H9 (cell line): ENCODE data around the gene ITSN1. TPM values are rescaled to one million over a fixed set of nuclear protein-coding genes. Genes with fewer than 3 reads are reported as not detected.

Experiments used
- DNase-seq: peaks from one replicate; pipeline ENCODE4 v3.0.0-alpha.2; 2017
- H2AFZ ChIP-seq: one replicate; pipeline ENCODE4 v1.6.1; 2013; ENCODE audit warnings: mild to moderate bottlenecking, low read length, control low read depth, moderate library complexity
- H2AK5ac ChIP-seq: 2 replicates; pipeline ENCODE4 v1.6.1; 2013; ENCODE audit warnings: low read length, control low read depth, mixed read lengths; ENCODE audit not compliant: insufficient read length
- H2BK120ac ChIP-seq: one replicate; pipeline ENCODE4 v1.6.1; 2013; ENCODE audit warnings: low read depth, mild to moderate bottlenecking, low read length, control low read depth, inconsistent platforms; ENCODE audit not compliant: poor library complexity, severe bottlenecking
- H2BK12ac ChIP-seq: 2 replicates; pipeline ENCODE4 v1.6.1; 2013; ENCODE audit warnings: low read length, control low read depth, mixed read lengths, low read depth; ENCODE audit not compliant: insufficient read length
- H2BK15ac ChIP-seq: 2 replicates; pipeline ENCODE4 v1.6.1; 2013; ENCODE audit warnings: low read depth, low read length, control low read depth
- H2BK20ac ChIP-seq: one replicate; pipeline ENCODE4 v1.6.1; 2013; ENCODE audit warnings: low read depth, mild to moderate bottlenecking, low read length, control low read depth, inconsistent platforms; ENCODE audit not compliant: poor library complexity, severe bottlenecking
- H2BK5ac ChIP-seq: 2 replicates; pipeline ENCODE4 v1.6.1; 2013; ENCODE audit warnings: low read length, control low read depth, mixed read lengths; ENCODE audit not compliant: insufficient read length
- H3K14ac ChIP-seq: 2 replicates; pipeline ENCODE4 v1.6.1; 2013; ENCODE audit warnings: low read length, control low read depth; ENCODE audit not compliant: insufficient read depth
- H3K18ac ChIP-seq: 2 replicates; pipeline ENCODE4 v1.6.1; 2013; ENCODE audit warnings: low read depth, mild to moderate bottlenecking, mixed read lengths, low read length, control low read depth; ENCODE audit not compliant: insufficient read length
- H3K23ac ChIP-seq: 2 replicates; pipeline ENCODE4 v1.6.1; 2013; ENCODE audit warnings: low read length, control low read depth, mixed read lengths, low read depth; ENCODE audit not compliant: insufficient read length
- H3K23me2 ChIP-seq: 2 replicates; pipeline ENCODE4 v1.6.1; 2013; ENCODE audit warnings: low read depth, mild to moderate bottlenecking, mixed read lengths, low read length, control low read depth; ENCODE audit not compliant: insufficient read length, poor library complexity, severe bottlenecking
- H3K27ac ChIP-seq: 2 replicates; pipeline ENCODE4 v1.5.1; 2013; ENCODE audit warnings: low read length, control low read depth, mixed read lengths, low read depth; ENCODE audit not compliant: insufficient read length
- H3K27me3 ChIP-seq: 2 replicates; pipeline ENCODE4 v1.6.1; 2013; ENCODE audit warnings: low read length, control low read depth, inconsistent platforms; ENCODE audit not compliant: insufficient read depth
- H3K4ac ChIP-seq: 2 replicates; pipeline ENCODE4 v1.6.1; 2013; ENCODE audit warnings: low read depth, mild to moderate bottlenecking, control low read depth, inconsistent platforms, low read length, moderate library complexity
- H3K4me1 ChIP-seq: 2 replicates; pipeline ENCODE4 v1.6.1; 2013; ENCODE audit warnings: low read length, control low read depth, inconsistent platforms; ENCODE audit not compliant: insufficient read depth
- H3K4me2 ChIP-seq: 2 replicates; pipeline ENCODE4 v1.6.1; 2013; ENCODE audit warnings: low read length, control low read depth, mixed read lengths; ENCODE audit not compliant: insufficient read length, insufficient read depth
- H3K56ac ChIP-seq: 2 replicates; pipeline ENCODE4 v1.6.1; 2013; ENCODE audit warnings: low read depth, mild to moderate bottlenecking, mixed read lengths, low read length, control low read depth; ENCODE audit not compliant: insufficient read length
- H3K79me1 ChIP-seq: 2 replicates; pipeline ENCODE4 v1.6.1; 2013; ENCODE audit warnings: low read depth, mild to moderate bottlenecking, moderate library complexity, low read length, control low read depth, inconsistent platforms; ENCODE audit not compliant: insufficient read depth, poor library complexity, severe bottlenecking
- H3K79me2 ChIP-seq: 2 replicates; pipeline ENCODE4 v1.6.1; 2013; ENCODE audit warnings: low read length, control low read depth, inconsistent platforms; ENCODE audit not compliant: insufficient read depth
- H3K9ac ChIP-seq: 2 replicates; pipeline ENCODE4 v1.6.1; 2013; ENCODE audit warnings: low read length, control low read depth, mixed read lengths; ENCODE audit not compliant: insufficient read length; ENCODE audit errors: extremely low read depth
- H3K9me3 ChIP-seq: one replicate; pipeline ENCODE4 v1.6.1; 2013; ENCODE audit warnings: low read depth, low read length, inconsistent platforms; ENCODE audit not compliant: control insufficient read depth
- H3T11ph ChIP-seq: one replicate; pipeline ENCODE4 v1.6.1; 2013; ENCODE audit warnings: mild to moderate bottlenecking, low read length, control low read depth, inconsistent platforms
- H4K20me1 ChIP-seq: one replicate; pipeline ENCODE4 v1.6.1; 2013; ENCODE audit not compliant: control insufficient read depth, insufficient read length, insufficient read depth
- H4K5ac ChIP-seq: 2 replicates; pipeline ENCODE4 v1.6.1; 2013; ENCODE audit warnings: low read depth, mild to moderate bottlenecking, mixed read lengths, low read length, control low read depth; ENCODE audit not compliant: insufficient read length
- H4K8ac ChIP-seq: replicated peaks from 2 replicates; pipeline ENCODE4 v1.6.1; 2013; ENCODE audit warnings: low read length, control low read depth, mixed read lengths, low read depth; ENCODE audit not compliant: insufficient read length
- H4K91ac ChIP-seq: 2 replicates; pipeline ENCODE4 v1.6.1; 2013; ENCODE audit warnings: low read depth, mild to moderate bottlenecking, moderate library complexity, mixed read lengths, low read length, control low read depth; ENCODE audit not compliant: insufficient read length
- H3K27ac Mint-ChIP-seq, 3 experiments: 2 replicates in 2 of 3; 3 replicates in 1 of 3; pipeline ENCODE4 v1.8.0; 2020 to 2021; ENCODE audit warnings: mixed read lengths in 3 of 3, mild to moderate bottlenecking in 1 of 3, moderate library complexity in 1 of 3
- H3K27me3 Mint-ChIP-seq: 2 replicates; pipeline ENCODE4 v1.8.0; 2021; ENCODE audit warnings: low read depth, mild to moderate bottlenecking, moderate library complexity, mixed read lengths
- H3K36me3 Mint-ChIP-seq, 3 experiments: 2 replicates in 2 of 3; 3 replicates in 1 of 3; pipeline ENCODE4 v1.8.0; 2020 to 2021; ENCODE audit warnings: low read depth in 3 of 3, mixed read lengths in 3 of 3; ENCODE audit not compliant: insufficient read depth in 1 of 3
- H3K4me1 Mint-ChIP-seq, 2 experiments: 2 replicates each; pipeline ENCODE4 v1.8.0; 2020; ENCODE audit warnings: mixed read lengths in 2 of 2
- H3K4me3 Mint-ChIP-seq, 2 experiments: 2 replicates in 1 of 2; 3 replicates in 1 of 2; pipeline ENCODE4 v1.8.0; 2020 to 2021; ENCODE audit warnings: mild to moderate bottlenecking in 2 of 2, mixed read lengths in 2 of 2, moderate library complexity in 1 of 2
- H3K9me3 Mint-ChIP-seq, 2 experiments: 2 replicates in 1 of 2; 3 replicates in 1 of 2; pipeline ENCODE4 v1.8.0; 2020; ENCODE audit warnings: mild to moderate bottlenecking in 2 of 2, mixed read lengths in 2 of 2, moderate library complexity in 1 of 2
- WGBS: extraction: QIAGEN DNeasy Blood & Tissue Kit; methylation state at CpG from one replicate; pipeline ENCODE4 v1.1.7; 2013; ENCODE audit warnings: missing lambda C conversion rate, low lambda C conversion rate, mixed read lengths; ENCODE audit not compliant: insufficient read length; ENCODE audit errors: extremely low coverage; 5-methylcytosine and 5-hydroxymethylcytosine counted together
- total RNA-seq: library from RNA; stranded (reverse); gene quantifications from 2 replicates; pipeline ENCODE4 v1.2.1, GENCODE V29; 2021
- TF ChIP-seq, protein P1 (sequence below): fragments of 200-600 bp; sonication (generic); conservative IDR thresholded peaks from 3 replicates; pipeline ENCODE4 v1.8.0; 2021; ENCODE audit warnings: antibody characterized with exemption, mild to moderate bottlenecking

The ITSN1 gene
- total RNA-seq, 1 experiment from 2014 or later, result 94.2 TPM

DNA sequence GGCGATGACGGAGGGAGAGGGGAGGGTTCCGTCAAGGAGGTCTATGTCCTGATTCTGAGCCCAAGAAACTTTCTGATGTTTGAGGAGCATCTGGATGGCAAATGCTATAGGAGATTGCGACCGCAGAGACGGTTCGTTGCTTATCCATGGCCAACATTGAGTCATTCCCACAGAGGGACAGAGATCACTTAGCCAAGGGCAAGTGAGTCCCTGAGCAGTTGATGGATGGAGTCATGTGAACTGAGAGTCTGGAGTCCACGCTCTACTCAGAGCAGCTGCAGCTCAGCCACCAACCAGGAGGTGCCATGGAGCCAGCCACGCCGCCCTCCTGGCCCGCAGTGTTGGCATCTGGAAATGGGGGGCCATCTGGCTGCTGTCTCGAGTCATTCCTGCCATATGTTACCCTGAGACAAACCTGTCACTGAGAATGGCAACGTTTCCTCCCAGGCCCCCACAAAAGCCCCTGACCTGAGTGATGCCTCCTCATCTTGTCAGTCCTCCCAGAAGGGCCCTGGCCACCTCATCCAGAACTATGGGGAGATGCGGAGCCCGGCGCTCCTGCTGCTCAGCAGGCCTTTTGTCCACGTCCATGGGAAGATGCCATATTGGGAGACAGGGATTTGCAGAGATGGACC, 214.7 kb downstream of the ITSN1 start:
- TF ChIP-seq, protein P1, sequence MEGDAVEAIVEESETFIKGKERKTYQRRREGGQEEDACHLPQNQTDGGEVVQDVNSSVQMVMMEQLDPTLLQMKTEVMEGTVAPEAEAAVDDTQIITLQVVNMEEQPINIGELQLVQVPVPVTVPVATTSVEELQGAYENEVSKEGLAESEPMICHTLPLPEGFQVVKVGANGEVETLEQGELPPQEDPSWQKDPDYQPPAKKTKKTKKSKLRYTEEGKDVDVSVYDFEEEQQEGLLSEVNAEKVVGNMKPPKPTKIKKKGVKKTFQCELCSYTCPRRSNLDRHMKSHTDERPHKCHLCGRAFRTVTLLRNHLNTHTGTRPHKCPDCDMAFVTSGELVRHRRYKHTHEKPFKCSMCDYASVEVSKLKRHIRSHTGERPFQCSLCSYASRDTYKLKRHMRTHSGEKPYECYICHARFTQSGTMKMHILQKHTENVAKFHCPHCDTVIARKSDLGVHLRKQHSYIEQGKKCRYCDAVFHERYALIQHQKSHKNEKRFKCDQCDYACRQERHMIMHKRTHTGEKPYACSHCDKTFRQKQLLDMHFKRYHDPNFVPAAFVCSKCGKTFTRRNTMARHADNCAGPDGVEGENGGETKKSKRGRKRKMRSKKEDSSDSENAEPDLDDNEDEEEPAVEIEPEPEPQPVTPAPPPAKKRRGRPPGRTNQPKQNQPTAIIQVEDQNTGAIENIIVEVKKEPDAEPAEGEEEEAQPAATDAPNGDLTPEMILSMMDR, result no peak
- no peak overlapping the region for H4K91ac ChIP-seq

More for the DNA sequence above, 214.7 kb downstream of the ITSN1 start:
- Histone ChIP-seq H2AFZ (no peak overlapping the region), H4K20me1 (no peaks in the 10 kb centered on the region), H3K23ac (no peak overlapping the region), H3K9ac (no peak overlapping the region), H3K4me1 (no peaks in the 10 kb centered on the region), H2BK15ac (no peak overlapping the region), H3T11ph (no peak overlapping the region), H2AK5ac (no peak overlapping the region), H3K27ac (no peak overlapping the region), H3K18ac (no peak overlapping the region), H3K4ac (no peak overlapping the region), H3K23me2 (no peaks in the 10 kb centered on the region), H3K9me3 (no peaks in the 10 kb centered on the region), H4K5ac (no peak overlapping the region), H3K79me2 (no peaks in the 10 kb centered on the region), H2BK120ac (no peak overlapping the region), H3K4me2 (no peak overlapping the region), H3K56ac (no peak overlapping the region), H4K8ac (no peak overlapping the region), H3K79me1 (no peaks in the 10 kb centered on the region), H2BK12ac (no peak overlapping the region), H3K27me3 (no peaks in the 10 kb centered on the region), H3K14ac (no peak overlapping the region), H2BK5ac (no peak overlapping the region), H2BK20ac (no peak overlapping the region)
- DNase-seq, result no peak
- Mint-ChIP-seq H3K4me1 (peaks cover 22% of the 10 kb centered on the region in 2 experiments), H3K27ac (no peak overlapping the region), H3K27me3 (peaks cover 3% of the 10 kb centered on the region; the same call in 1 of the 2 replicates), H3K36me3 (no peaks in the 10 kb centered on the region), H3K9me3 (no peaks in the 10 kb centered on the region), H3K4me3 (no peak overlapping the region; a peak in 1 of 5 replicates)
- no CpG with 5 or more reads among the region's 17 CpGs for WGBS
